H1 (cell line): ENCODE data around the gene MYL9. TPM values are rescaled to one million over a fixed set of nuclear protein-coding genes. Genes with fewer than 3 reads are reported as not detected.
A peak's percentile ranks its signal among the peaks of the same experiment; 100 is the strongest.

Experiments
- CTCF ChIA-PET: fragments of 300-600 bp; sonication (Branson Sonifier 250); formaldehyde crosslinking; loops from one replicate; lab custom pipeline; 2021; ENCODE audit not compliant: partially characterized antibody; lab: Charles Lee
- POLR2A ChIA-PET: fragments of 300-600 bp; sonication (Branson Sonifier 250); formaldehyde crosslinking; loops from one replicate; lab custom pipeline; 2021; ENCODE audit warnings: inconsistent platforms; ENCODE audit not compliant: partially characterized antibody; lab: Charles Lee
- DNase-seq, 2 experiments: peaks; one replicate each; pipeline versions ENCODE4 v3.0.0 to v3.0.0-alpha.2; 2010 to 2022; ENCODE audit warnings: low spot score in 2 of 2, low read depth in 1 of 2, mixed read lengths in 1 of 2
- FAIRE-seq: peaks from 2 replicates; lab custom pipeline; 2011; peaks lifted over from hg19 to GRCh38; lab: Jason Lieb, UNC
- H2AFZ ChIP-seq: 2 replicates; pipeline ENCODE4 v1.8.1; 2012; ENCODE audit warnings: low read length, inconsistent platforms
- H2AK5ac ChIP-seq: 2 replicates; pipeline ENCODE4 v1.6.1; 2013; ENCODE audit warnings: low read depth, low read length
- H2BK120ac ChIP-seq: replicated peaks from 2 replicates; pipeline ENCODE3; 2013; ENCODE audit warnings: low read depth, low read length, inconsistent platforms
- H2BK12ac ChIP-seq: 2 replicates; pipeline ENCODE4 v1.6.1; 2013; ENCODE audit warnings: low read depth, low read length
- H2BK15ac ChIP-seq: 2 replicates; pipeline ENCODE4 v1.6.1; 2013; ENCODE audit warnings: low read length
- H2BK20ac ChIP-seq: 2 replicates; pipeline ENCODE4 v1.6.1; 2013; ENCODE audit warnings: low read length
- H2BK5ac ChIP-seq: 2 replicates; pipeline ENCODE4 v1.6.1; 2013; ENCODE audit warnings: low read depth, low read length
- H3K14ac ChIP-seq: 2 replicates; pipeline ENCODE4 v1.6.1; 2013; ENCODE audit warnings: inconsistent platforms; ENCODE audit not compliant: insufficient read length
- H3K18ac ChIP-seq: 2 replicates; pipeline ENCODE4 v1.6.1; 2013; ENCODE audit warnings: low read length; ENCODE audit errors: extremely low read depth
- H3K23ac ChIP-seq: 2 replicates; pipeline ENCODE4 v1.6.1; 2013; ENCODE audit warnings: inconsistent platforms; ENCODE audit not compliant: insufficient read length
- H3K23me2 ChIP-seq: 2 replicates; pipeline ENCODE4 v1.6.1; 2013; ENCODE audit warnings: low read depth, low read length
- H3K27ac ChIP-seq: 2 replicates; pipeline ENCODE4 v1.6.1; 2011; ENCODE audit warnings: low read depth, low read length, inconsistent platforms
- H3K27me3 ChIP-seq, 4 experiments: replicated peaks in 1 of 4; 1 replicate in 1 of 4; 2 replicates in 3 of 4; pipeline versions ENCODE4 v1.6.1 to v1.8.1; 2011 to 2013; ENCODE audit warnings: low read length in 3 of 4, mild to moderate bottlenecking in 3 of 4, inconsistent platforms in 2 of 4, mixed read lengths in 2 of 4, moderate library complexity in 1 of 4; ENCODE audit not compliant: control insufficient read depth in 3 of 4, insufficient read depth in 3 of 4; ENCODE audit errors: extremely low read depth in 1 of 4
- H3K36me3 ChIP-seq, 4 experiments: 2 replicates each; pipeline versions ENCODE4 v1.6.1 to v1.8.1; 2011 to 2013; ENCODE audit warnings: mild to moderate bottlenecking in 4 of 4, low read length in 3 of 4, moderate library complexity in 2 of 4, control low read depth in 1 of 4, inconsistent platforms in 1 of 4; ENCODE audit not compliant: insufficient read depth in 4 of 4, control insufficient read depth in 2 of 4
- H3K4ac ChIP-seq: replicated peaks from 2 replicates; pipeline ENCODE3; 2013; ENCODE audit warnings: low read length, low read depth, mixed read lengths, inconsistent platforms; ENCODE audit not compliant: insufficient read length
- H3K4me1 ChIP-seq, 4 experiments: replicated peaks in 1 of 4; 1 replicate in 1 of 4; 2 replicates in 3 of 4; pipeline versions ENCODE4 v1.6.1 to v1.8.1; 2011 to 2013; ENCODE audit warnings: low read length in 3 of 4, inconsistent platforms in 2 of 4, mixed read lengths in 1 of 4; ENCODE audit not compliant: insufficient read depth in 4 of 4, control insufficient read depth in 3 of 4
- H3K4me2 ChIP-seq, 2 experiments: 2 replicates each; pipeline versions ENCODE4 v1.6.1 to v1.8.1; 2011 to 2013; ENCODE audit warnings: low read depth in 2 of 2, low read length in 2 of 2, control low read depth in 1 of 2, inconsistent platforms in 1 of 2, mild to moderate bottlenecking in 1 of 2; ENCODE audit not compliant: insufficient read depth in 1 of 2
- H3K4me3 ChIP-seq, 4 experiments: fragments of 200-600, 300-600 bp in 1 of 4; sonication (generic), shearing (Covaris generic), sonication (Bioruptor Twin) in 1 of 4; 2 replicates each; pipeline versions ENCODE4 v1.5.1 to v1.8.1; 2011 to 2016; ENCODE audit warnings: low read length in 4 of 4, low read depth in 3 of 4, control low read depth in 2 of 4, inconsistent platforms in 2 of 4, mild to moderate bottlenecking in 2 of 4, mixed read lengths in 1 of 4, moderate library complexity in 1 of 4; ENCODE audit not compliant: insufficient read depth in 2 of 4; ENCODE audit errors: extremely low read depth in 1 of 4
- H3K56ac ChIP-seq: replicated peaks from 2 replicates; pipeline ENCODE3; 2013; ENCODE audit warnings: low read depth, mild to moderate bottlenecking, mixed read lengths, low read length, inconsistent platforms; ENCODE audit not compliant: insufficient read length
- H3K79me1 ChIP-seq: 2 replicates; pipeline ENCODE4 v1.6.1; 2013; ENCODE audit warnings: low read depth, low read length, control low read depth
- H3K79me2 ChIP-seq, 2 experiments: 2 replicates each; pipeline versions ENCODE4 v1.6.1 to v1.8.1; 2012 to 2013; ENCODE audit warnings: low read length in 2 of 2, mild to moderate bottlenecking in 2 of 2, inconsistent platforms in 1 of 2; ENCODE audit not compliant: insufficient read depth in 2 of 2, control insufficient read depth in 1 of 2
- H3K9ac ChIP-seq, 4 experiments: replicated peaks in 1 of 4; 1 replicate in 1 of 4; 2 replicates in 3 of 4; pipeline versions ENCODE4 v1.6.1 to v1.8.1; 2011 to 2013; ENCODE audit warnings: low read depth in 3 of 4, low read length in 3 of 4, control low read depth in 2 of 4, mild to moderate bottlenecking in 2 of 4, moderate library complexity in 2 of 4, inconsistent platforms in 1 of 4; ENCODE audit errors: extremely low read depth in 1 of 4
- H3K9me3 ChIP-seq, 2 experiments: 2 replicates each; pipeline versions ENCODE4 v1.6.1 to v1.8.1; 2012 to 2013; ENCODE audit warnings: mild to moderate bottlenecking in 2 of 2, moderate library complexity in 2 of 2, control low read depth in 1 of 2, inconsistent platforms in 1 of 2, low read depth in 1 of 2, low read length in 1 of 2, mixed read lengths in 1 of 2; ENCODE audit not compliant: insufficient read depth in 2 of 2
- H4K20me1 ChIP-seq, 2 experiments: replicated peaks in 1 of 2; 2 replicates each; pipeline versions ENCODE3 to v1.8.1; 2011 to 2013; ENCODE audit warnings: inconsistent platforms in 2 of 2, low read length in 2 of 2, mild to moderate bottlenecking in 1 of 2; ENCODE audit not compliant: insufficient read depth in 2 of 2, control insufficient read depth in 1 of 2
- H4K5ac ChIP-seq: 2 replicates; pipeline ENCODE4 v1.6.1; 2013; ENCODE audit warnings: low read length, low read depth, mixed read lengths, inconsistent platforms; ENCODE audit not compliant: insufficient read length
- H4K8ac ChIP-seq: 2 replicates; pipeline ENCODE4 v1.8.0; 2013; ENCODE audit warnings: mild to moderate bottlenecking, moderate library complexity, low read length, inconsistent platforms; ENCODE audit not compliant: insufficient read depth; ENCODE audit errors: extremely low read depth
- H4K91ac ChIP-seq: replicated peaks from 2 replicates; pipeline ENCODE3; 2013; ENCODE audit warnings: low read length, mixed read lengths, inconsistent platforms; ENCODE audit not compliant: insufficient read length
- NANOG ChIP-seq: IDR thresholded peaks from 2 replicates; pipeline ENCODE4 v1.6.1; 2011; ENCODE audit warnings: low read length, low read depth, mild to moderate bottlenecking, inconsistent platforms; ENCODE audit not compliant: insufficient read depth, poor library complexity, severe bottlenecking
- POLR2A ChIP-seq, 2 experiments: IDR thresholded peaks; 1 replicate in 1 of 2; 2 replicates in 1 of 2; pipeline ENCODE4 v1.6.1; 2011; ENCODE audit warnings: low read depth in 2 of 2, low read length in 2 of 2, mild to moderate bottlenecking in 2 of 2; ENCODE audit errors: control extremely low read depth in 1 of 2
- TEAD4 ChIP-seq: IDR thresholded peaks from 2 replicates; pipeline ENCODE4 v1.6.1; 2012; ENCODE audit warnings: low read depth, low read length, inconsistent platforms, mixed read lengths
- WGBS, 2 experiments: shearing (Covaris generic) in 1 of 2; methylation state at CpG; one replicate each; pipeline versions ENCODE4 v1.1.6 to v1.1.7; 2013 to 2015; ENCODE audit warnings: low lambda C conversion rate in 2 of 2, mixed read lengths in 2 of 2, inconsistent platforms in 1 of 2, low coverage in 1 of 2, missing lambda C conversion rate in 1 of 2; ENCODE audit not compliant: insufficient replicate concordance in 2 of 2, insufficient coverage in 1 of 2, insufficient read length in 1 of 2; ENCODE audit errors: extremely low coverage in 1 of 2, missing lambda C conversion rate in 1 of 2; 5-methylcytosine and 5-hydroxymethylcytosine counted together
- polyA plus RNA-seq, 7 experiments: library from polyadenylated mRNA; depleted of rRNA in 3 of 7; stranded (reverse) in 5 of 7; unstranded in 2 of 7; fragments of >200 nt in 5 of 7; fragments of 200-250 nt in 2 of 7; gene quantifications; 1 replicate in 5 of 7; 2 replicates in 1 of 7; 4 replicates in 1 of 7; pipeline versions ENCODE4 v1.2.1 to v1.2.3, GENCODE V29; 2011 to 2013; ENCODE audit warnings: missing spikeins in 2 of 7, mixed read lengths in 2 of 7
- total RNA-seq: library from RNA; stranded (reverse); fragmentation: NEBNext Ultra II Directional; extraction: Animal tissue kit (Norgen Biotek cat#: 25700); gene quantifications from 2 replicates; pipeline ENCODE4 v1.2.1, GENCODE V29; 2021

MYL9 gene
- total and polyA plus RNA-seq, 2 of the 8 experiments (the other 6 are each of a cell fraction or from before 2014, with no cell fraction given) = 26.8 to 193 TPM

DNA sequence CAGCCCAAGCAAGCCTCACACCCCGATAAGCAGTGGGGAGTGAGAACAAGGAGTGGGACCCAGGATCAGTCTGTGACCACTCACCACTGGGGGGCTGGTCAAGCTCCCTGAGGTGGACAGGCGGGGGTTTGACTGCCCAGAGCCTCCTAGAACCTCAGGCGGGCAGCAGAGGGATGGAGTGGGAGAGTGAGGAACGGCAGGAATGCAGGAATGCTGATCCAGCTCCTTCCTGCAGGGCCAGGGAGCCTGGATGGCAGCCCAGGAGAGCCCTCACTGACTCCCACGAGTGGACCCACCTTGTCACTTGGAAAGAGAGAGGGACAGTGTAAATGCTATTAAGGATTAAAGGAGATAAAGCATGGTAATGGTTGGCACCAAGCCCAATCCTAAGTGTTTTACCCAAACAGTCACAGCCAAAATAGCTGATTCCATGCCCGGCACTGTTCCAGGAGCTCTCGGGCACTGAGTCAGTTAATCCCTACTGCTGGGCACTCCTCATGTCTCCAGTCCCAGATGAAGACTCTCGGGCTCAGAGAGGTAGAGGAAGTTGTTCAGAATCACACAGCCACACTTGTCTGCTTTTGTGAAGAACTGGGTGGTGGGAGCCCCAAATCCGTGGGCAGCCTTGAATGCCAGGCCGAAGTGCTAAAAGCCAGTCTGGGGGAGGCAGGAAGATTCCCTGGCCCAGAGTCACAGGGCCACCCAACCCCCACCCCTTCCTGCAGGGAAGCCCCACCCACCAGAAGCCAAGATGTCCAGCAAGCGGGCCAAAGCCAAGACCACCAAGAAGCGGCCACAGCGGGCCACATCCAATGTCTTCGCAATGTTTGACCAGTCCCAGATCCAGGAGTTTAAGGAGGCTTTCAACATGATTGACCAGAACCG lies 3.1 kb downstream of the MYL9 start:
- Histone ChIP-seq H3K4me2 (no peak overlapping the region; a peak in 1 of 4 replicates), H3K56ac (no peak overlapping the region), H3K79me2 (peaks cover 0 to 17% of the 10 kb centered on the region in 2 experiments; a peak in 1 of 4 replicates), H2BK15ac (no peak overlapping the region), H3K9me3 (no peaks in the 10 kb centered on the region), H3K79me1 (peaks cover 10% of the 10 kb centered on the region), H4K20me1 (peaks cover 4 to 14% of the 10 kb centered on the region in 2 experiments), H3K23ac (no peak overlapping the region), H2AFZ (no peak overlapping the region), H4K8ac (no peak overlapping the region), H3K14ac (no peak overlapping the region), H4K91ac (no peak overlapping the region), H3K4me3 (no peak overlapping the region), H2BK5ac (peak overlapping the region; percentile 2; the same call in 1 of the 2 replicates), H3K4me1 (peaks cover 0 to 24% (median 19%) of the 10 kb centered on the region in 4 experiments; a peak in 6 of 7 replicates), H2AK5ac (no peak overlapping the region), H2BK120ac (no peak overlapping the region), H3K27ac (no peak overlapping the region), H3K18ac (no peak overlapping the region), H3K9ac (no peak overlapping the region), H3K23me2 (peaks cover 9% of the 10 kb centered on the region; the same call in 1 of the 2 replicates), H2BK20ac (no peak overlapping the region), H3K27me3 (no peaks in the 10 kb centered on the region), H3K4ac (no peak overlapping the region), H2BK12ac (no peak overlapping the region), H4K5ac (no peak overlapping the region), H3K36me3 (peaks cover 0 to 2% (median 0%) of the 10 kb centered on the region in 4 experiments; a peak in 2 of 8 replicates)
- CTCF ChIA-PET = interaction anchor here (0.6 to 3.4 kb wide), 13 partner anchors 11 to 389 kb away, joined by 3 to 12 read pairs (median 4); partner anchors contain the start of gene RAB5IF
- TF ChIP-seq NANOG (no peak), POLR2A (IDR thresholded peaks at IDR 0.05; ENCODE audit: control extremely low read depth in 1 of 2, low read depth in 2 of 2, low read length in 2 of 2) (peak in 1 of 2 experiments; percentile 8; a peak in 1 of 3 replicates), TEAD4 (peak; percentile 76; the same call in 1 of the 2 replicates)
- DNase-seq (no peak), FAIRE-seq (no peak)
- POLR2A ChIA-PET = interaction anchor here (0.7 to 1.2 kb wide), 3 partner anchors 27 to 45 kb away, joined by 3 to 4 read pairs (median 4); no protein-coding TSS in a partner anchor
- WGBS, 2 experiments = 87% methylated on average over 15 of the region's 15 CpGs; no CpG with 5 or more reads in 1 of the 2 experiments
